ENCODE data around the gene CDKN1C. TPM values are rescaled to one million over a fixed set of nuclear protein-coding genes. Genes with fewer than 3 reads are reported as not detected.

The CDKN1C gene
- total RNA-seq, 4 donors from 2014 or later = 87.0 to 201 (median 121) TPM

GRCh38 chr11:2902784-2903671, 17.5 kb upstream of the CDKN1C start:
- H3K4me3 ChIP-seq = peak overlapping the region; percentile 45 to 64
- H3K27ac ChIP-seq = peak overlapping the region in 2 of 4 donors; percentile 81 to 82
- no peak for ATAC-seq
- peaks cover 0 to 57% (median 15%) of the 10 kb centered on the region in 3 donors for H3K4me1 ChIP-seq
- no peak for TF ChIP-seq POLR2AphosphoS5 (IDR thresholded peaks at IDR 0.05)
- no peak for TF ChIP-seq POLR2A (IDR thresholded peaks at IDR 0.05)
- TF ChIP-seq EP300 (IDR thresholded peaks at IDR 0.05) = no peak
- no peak for TF ChIP-seq CTCF (IDR thresholded peaks at IDR 0.05)
- H3K27me3 ChIP-seq = peaks cover 20% of the 10 kb centered on the region
- H3K9me3 ChIP-seq = peaks cover 0 to 6% (median 0%) of the 10 kb centered on the region in 3 donors
- WGBS, 2 donors (ENCODE audit: low coverage in 1 of 2) = no CpG with 5 or more reads among the region's 23 CpGs
- H3K36me3 ChIP-seq = peaks cover 0 to 20% of the 10 kb centered on the region in 2 donors

GRCh38 chr11:2901854-2902783, 16.5 kb upstream of the CDKN1C start:
- 0 to 20% methylated on average over 2 to 8 of the region's 58 CpGs for WGBS, 2 donors (ENCODE audit: low coverage in 1 of 2)
- ATAC-seq = peak; percentile 94
- peak overlapping the region; percentile 41 to 82 (median 78) for H3K27ac ChIP-seq
- H3K4me3 ChIP-seq = peak overlapping the region; percentile 45 to 64
- peak in 1 of 4 experiments; percentile 26 for TF ChIP-seq CTCF (IDR thresholded peaks at IDR 0.05)
- no peak for TF ChIP-seq EP300 (IDR thresholded peaks at IDR 0.05)
- peak; percentile 46 for TF ChIP-seq POLR2AphosphoS5 (IDR thresholded peaks at IDR 0.05)
- TF ChIP-seq POLR2A (IDR thresholded peaks at IDR 0.05) = peak in 1 of 2 donors; percentile 56
- peaks cover 0 to 58% (median 15%) of the 10 kb centered on the region in 3 donors for H3K4me1 ChIP-seq
- H3K27me3 ChIP-seq = peaks cover 11% of the 10 kb centered on the region
- peaks cover 0 to 3% (median 0%) of the 10 kb centered on the region in 3 donors for H3K9me3 ChIP-seq
- H3K36me3 ChIP-seq = peaks cover 0 to 12% of the 10 kb centered on the region in 2 donors

GRCh38 chr11:2901196-2901796, 15.7 kb upstream of the CDKN1C start:
- peak overlapping the region; percentile 45 to 64 for H3K4me3 ChIP-seq
- peak overlapping the region; percentile 41 to 82 (median 78) for H3K27ac ChIP-seq
- ATAC-seq = peak; percentile 4
- WGBS, 2 donors (ENCODE audit: low coverage in 1 of 2) = 33 to 84% methylated on average over 1 to 4 of the region's 16 CpGs
- H3K9me3 ChIP-seq = no peaks in the 10 kb centered on the region
- TF ChIP-seq POLR2AphosphoS5 (IDR thresholded peaks at IDR 0.05) = no peak
- no peak for TF ChIP-seq EP300 (IDR thresholded peaks at IDR 0.05)
- no peak for TF ChIP-seq CTCF (IDR thresholded peaks at IDR 0.05)
- no peak for TF ChIP-seq POLR2A (IDR thresholded peaks at IDR 0.05)
- peaks cover 0 to 9% of the 10 kb centered on the region in 2 donors for H3K36me3 ChIP-seq
- H3K27me3 ChIP-seq = peaks cover 6% of the 10 kb centered on the region
- H3K4me1 ChIP-seq = peaks cover 0 to 58% (median 15%) of the 10 kb centered on the region in 3 donors

GRCh38 chr11:2899080-2899783, 13.7 kb upstream of the CDKN1C start:
- no peak overlapping the region for H3K4me3 ChIP-seq
- TF ChIP-seq POLR2AphosphoS5 (IDR thresholded peaks at IDR 0.05) (no peak), EP300 (IDR thresholded peaks at IDR 0.05) (no peak), POLR2A (IDR thresholded peaks at IDR 0.05) (no peak), CTCF (IDR thresholded peaks at IDR 0.05) (no peak)
- peak overlapping the region in 3 of 4 donors; percentile 66 to 70 (median 69) for H3K27ac ChIP-seq
- H3K36me3 ChIP-seq = no peaks in the 10 kb centered on the region
- 67 to 76% methylated on average over 3 to 7 of the region's 13 CpGs for WGBS, 2 donors (ENCODE audit: low coverage in 1 of 2)
- H3K9me3 ChIP-seq = no peaks in the 10 kb centered on the region
- H3K27me3 ChIP-seq = no peaks in the 10 kb centered on the region
- ATAC-seq = no peak
- peaks cover 0 to 55% (median 15%) of the 10 kb centered on the region in 3 donors for H3K4me1 ChIP-seq
